HT-29 (cell line): Measurements from ENCODE around the gene AARS2. TPM values are rescaled to one million over a fixed set of nuclear protein-coding genes. Genes with fewer than 3 reads are reported as not detected.

Source experiments
- total RNA-seq: library from RNA; depleted of rRNA; stranded (reverse); fragments of >200 nt; shearing (Covaris generic); gene quantifications from 2 replicates; pipeline ENCODE4 v1.2.3, GENCODE V29; 2014; rRNA removed

The AARS2 gene
- total RNA-seq, 1 experiment from 2014 or later = 30.6 TPM

Other genes with a start within 250 kb of the AARS2 start
- gene MRPL14, start 185.9 kb downstream of the AARS2 start, total RNA-seq = 158 and 160 TPM in 2 replicates
- gene TMEM63B, start 185.8 kb downstream of the AARS2 start, total RNA-seq = 23.3 and 23.9 TPM in 2 replicates
- gene CAPN11, start 154.5 kb downstream of the AARS2 start, total RNA-seq = 0.23 TPM in 1 of 2 replicates, not detected in the other
- gene MYMX, start 96.4 kb downstream of the AARS2 start, total RNA-seq = not detected in 2 replicates
- 30.8 and 33.4 TPM in 2 replicates for gene SLC29A1, start 89.8 kb downstream of the AARS2 start, total RNA-seq
- gene HSP90AB1, start 66.2 kb downstream of the AARS2 start, total RNA-seq = 751 and 810 TPM in 2 replicates
- gene SLC35B2, start 55.8 kb downstream of the AARS2 start, total RNA-seq = 189 and 193 TPM in 2 replicates
- 11.2 and 19.3 TPM in 2 replicates for gene NFKBIE, start 47.8 kb downstream of the AARS2 start, total RNA-seq
- not detected in 2 replicates for gene TMEM151B, start 42.9 kb downstream of the AARS2 start, total RNA-seq
- not detected in 2 replicates for gene SPATS1, start 29.3 kb upstream of the AARS2 start, total RNA-seq
- gene CDC5L, start 74.4 kb upstream of the AARS2 start, total RNA-seq = 9.8 and 10.9 TPM in 2 replicates